Endothelial cell of umbilical vein (primary cell): ENCODE results near the gene RGL3.
"Not testable (repeated sequence)": the region's sequence is repeated elsewhere in the genome, so short reads cannot be mapped to it uniquely, and the experiment has no call there.

Experiments
- CTCF ChIP-seq, 2 donors: IDR thresholded peaks; 1 replicate in 1 of 2; 2 replicates in 1 of 2; pipeline ENCODE4 v1.5.1; 2011; ENCODE audit warnings: low read length in 2 of 2, mild to moderate bottlenecking in 2 of 2, moderate library complexity in 2 of 2, control low read depth in 1 of 2, inconsistent platforms in 1 of 2, low read depth in 1 of 2; ENCODE audit not compliant: insufficient read depth in 1 of 2; ENCODE audit errors: extremely low read depth in 1 of 2
- EZH2 ChIP-seq: IDR thresholded peaks from 2 replicates; pipeline ENCODE4 v1.6.1; 2012; ENCODE audit warnings: borderline replicate concordance, low read depth, mild to moderate bottlenecking, moderate library complexity, low read length, inconsistent platforms; ENCODE audit not compliant: severe bottlenecking
- JUN ChIP-seq: IDR thresholded peaks from 2 replicates; pipeline ENCODE4 v1.6.1; 2011; ENCODE audit warnings: borderline replicate concordance, low read depth; ENCODE audit not compliant: insufficient read length, insufficient read depth
- MAX ChIP-seq: IDR thresholded peaks from 2 replicates; pipeline ENCODE4 v1.6.1; 2011; ENCODE audit not compliant: insufficient read depth, insufficient read length
- MYC ChIP-seq: IDR thresholded peaks from one replicate; pipeline ENCODE4 v1.6.1; 2011; ENCODE audit warnings: mild to moderate bottlenecking, low read depth, low read length
- POLR2A ChIP-seq: IDR thresholded peaks from 2 replicates; pipeline ENCODE4 v1.6.1; 2012; ENCODE audit warnings: low read depth, mild to moderate bottlenecking, control low read depth, low read length
- POLR2AphosphoS5 ChIP-seq: IDR thresholded peaks from 2 replicates; pipeline ENCODE4 v1.6.1; 2012; ENCODE audit warnings: low read depth, mild to moderate bottlenecking, control low read depth, low read length, moderate library complexity; ENCODE audit not compliant: insufficient read depth

GRCh38 chr19:11455233-11455554 is 36.1 kb upstream of the RGL3 start:
- not testable (repeated sequence) for TF ChIP-seq MAX; POLR2A; CTCF (IDR thresholded peaks at IDR 0.05; ENCODE audit: extremely low read depth in 1 of 2, insufficient read depth in 1 of 2, low read depth in 1 of 2, low read length in 2 of 2); EZH2; POLR2AphosphoS5; JUN; MYC
